ENCODE measurements around the gene LGALS4.
"Not testable (repeated sequence)": the region's sequence is repeated elsewhere in the genome, so short reads cannot be mapped to it uniquely, and the experiment has no call there.

Gene LGALS4

DNA sequence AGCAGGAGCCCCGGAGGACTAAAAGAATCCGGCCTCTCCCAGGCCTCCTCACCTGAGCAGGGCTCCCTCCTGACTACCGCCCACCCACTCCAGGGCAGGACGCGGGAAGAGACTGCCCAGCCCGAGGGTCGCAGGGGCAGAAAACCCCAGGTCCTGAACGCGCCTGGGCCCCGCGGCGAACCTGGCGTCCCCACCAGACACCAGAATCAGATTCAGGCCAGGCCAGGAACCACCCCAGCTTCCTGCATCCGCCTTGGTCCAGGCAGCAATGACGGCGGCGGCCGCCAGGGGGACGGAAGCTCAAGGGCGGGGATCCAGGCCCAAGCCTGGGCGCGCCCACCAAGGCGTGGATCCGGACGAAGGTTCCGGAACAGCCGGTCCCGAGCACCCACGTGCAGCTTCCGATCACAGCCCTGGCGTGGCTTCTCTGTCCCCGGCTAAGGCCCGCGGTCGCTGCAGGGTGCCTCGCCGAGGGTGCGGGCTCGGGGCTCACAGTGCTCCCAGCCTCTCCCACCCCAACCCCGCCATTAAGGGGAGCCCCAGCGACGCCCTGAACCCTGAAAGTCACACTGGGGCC, 43.0 kb downstream of the LGALS4 start:
- ChIA-PET POLR2A (interaction anchor here (0.6 to 1.1 kb wide), 3 partner anchors 23 to 79 kb away, joined by 3 to 5 read pairs (median 4); no protein-coding TSS in a partner anchor), CTCF (interaction anchor here (0.6 to 2.0 kb wide), 31 partner anchors 9 to 192 kb away, joined by 3 to 25 read pairs (median 4); partner anchors contain the start of genes CAPN12 and LGALS7B)
- TF ChIP-seq, protein P1, sequence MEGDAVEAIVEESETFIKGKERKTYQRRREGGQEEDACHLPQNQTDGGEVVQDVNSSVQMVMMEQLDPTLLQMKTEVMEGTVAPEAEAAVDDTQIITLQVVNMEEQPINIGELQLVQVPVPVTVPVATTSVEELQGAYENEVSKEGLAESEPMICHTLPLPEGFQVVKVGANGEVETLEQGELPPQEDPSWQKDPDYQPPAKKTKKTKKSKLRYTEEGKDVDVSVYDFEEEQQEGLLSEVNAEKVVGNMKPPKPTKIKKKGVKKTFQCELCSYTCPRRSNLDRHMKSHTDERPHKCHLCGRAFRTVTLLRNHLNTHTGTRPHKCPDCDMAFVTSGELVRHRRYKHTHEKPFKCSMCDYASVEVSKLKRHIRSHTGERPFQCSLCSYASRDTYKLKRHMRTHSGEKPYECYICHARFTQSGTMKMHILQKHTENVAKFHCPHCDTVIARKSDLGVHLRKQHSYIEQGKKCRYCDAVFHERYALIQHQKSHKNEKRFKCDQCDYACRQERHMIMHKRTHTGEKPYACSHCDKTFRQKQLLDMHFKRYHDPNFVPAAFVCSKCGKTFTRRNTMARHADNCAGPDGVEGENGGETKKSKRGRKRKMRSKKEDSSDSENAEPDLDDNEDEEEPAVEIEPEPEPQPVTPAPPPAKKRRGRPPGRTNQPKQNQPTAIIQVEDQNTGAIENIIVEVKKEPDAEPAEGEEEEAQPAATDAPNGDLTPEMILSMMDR (IDR thresholded peaks at IDR 0.05; ENCODE audit: insufficient read depth, low read length, missing control alignments) = peak; percentile 81
- DNase-seq (ENCODE audit: low read depth, low spot score) = no peak
- peak overlapping the region; percentile 18; the same call in 1 of the 2 replicates for H3K4me3 ChIP-seq (ENCODE audit: low read depth, low read length)

DNA sequence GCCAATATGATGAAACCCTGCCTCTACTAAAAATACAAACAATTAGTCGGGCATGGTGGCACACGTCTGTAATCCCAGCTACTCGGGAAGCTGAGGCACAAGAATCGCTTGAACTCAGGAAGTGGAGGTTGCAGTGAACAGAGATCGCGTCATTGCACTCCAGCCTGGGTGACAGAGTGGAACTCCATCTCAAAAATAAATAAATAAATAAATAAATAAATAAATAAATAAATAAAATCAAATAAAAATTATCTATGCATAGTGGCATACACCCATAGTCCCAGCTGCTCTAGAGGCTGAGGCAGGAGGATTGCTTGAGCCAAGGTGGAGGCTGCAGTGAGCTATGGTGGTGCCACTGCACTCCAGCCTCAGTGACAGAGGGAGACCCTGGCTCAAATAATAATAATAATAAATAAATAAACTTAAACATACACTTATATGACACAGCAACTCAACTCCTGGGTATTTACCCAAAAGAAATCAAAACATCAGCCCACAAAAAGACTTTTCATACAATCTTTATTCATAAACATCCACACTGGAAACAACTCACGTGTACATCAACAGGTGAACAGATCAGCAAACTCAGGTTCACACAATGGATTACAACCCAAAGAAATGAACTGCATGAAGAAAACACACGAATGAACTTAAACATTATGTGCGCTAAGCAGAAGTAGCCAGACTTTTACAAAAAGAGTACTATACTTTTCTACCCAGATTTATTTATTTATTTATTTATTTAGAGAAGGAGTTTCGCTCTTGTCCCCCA, 46.3 kb downstream of the LGALS4 start:
- ChIA-PET CTCF (no interaction called here), POLR2A (no interaction called here)
- TF ChIP-seq, protein P1 (IDR thresholded peaks at IDR 0.05; ENCODE audit: insufficient read depth, low read length, missing control alignments) = no peak
- H3K4me3 ChIP-seq (ENCODE audit: low read depth, low read length) = no peak overlapping the region
- no peak for DNase-seq (ENCODE audit: low read depth, low spot score)

DNA sequence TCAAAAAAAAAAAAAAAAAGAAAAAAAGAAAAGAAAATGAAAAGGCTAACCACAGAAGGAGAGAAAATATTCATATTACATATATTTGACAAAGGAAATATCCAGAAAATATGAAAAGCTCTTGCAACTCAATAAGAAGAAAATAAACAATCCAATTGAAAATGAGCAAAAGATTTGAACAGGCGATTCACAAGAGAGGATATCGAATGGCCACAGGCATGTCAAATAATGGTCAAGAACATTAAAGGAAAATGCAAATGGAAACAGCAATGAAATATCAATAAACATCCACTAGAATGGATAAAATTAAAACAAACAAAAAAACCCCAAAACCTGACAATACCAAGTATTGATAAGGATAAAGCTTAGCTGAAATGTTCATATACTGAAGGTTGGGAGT, 47.5 kb downstream of the LGALS4 start:
- POLR2A ChIA-PET = no interaction called here
- DNase-seq (ENCODE audit: low read depth, low spot score) = no peak
- TF ChIP-seq, protein P1 (IDR thresholded peaks at IDR 0.05; ENCODE audit: insufficient read depth, low read length, missing control alignments) = no peak
- CTCF ChIA-PET = interaction anchor here (0.7 kb wide), 1 partner anchor 47 kb away, joined by 3 read pairs; no protein-coding TSS in a partner anchor
- H3K4me3 ChIP-seq (ENCODE audit: low read depth, low read length) = no peak overlapping the region

DNA sequence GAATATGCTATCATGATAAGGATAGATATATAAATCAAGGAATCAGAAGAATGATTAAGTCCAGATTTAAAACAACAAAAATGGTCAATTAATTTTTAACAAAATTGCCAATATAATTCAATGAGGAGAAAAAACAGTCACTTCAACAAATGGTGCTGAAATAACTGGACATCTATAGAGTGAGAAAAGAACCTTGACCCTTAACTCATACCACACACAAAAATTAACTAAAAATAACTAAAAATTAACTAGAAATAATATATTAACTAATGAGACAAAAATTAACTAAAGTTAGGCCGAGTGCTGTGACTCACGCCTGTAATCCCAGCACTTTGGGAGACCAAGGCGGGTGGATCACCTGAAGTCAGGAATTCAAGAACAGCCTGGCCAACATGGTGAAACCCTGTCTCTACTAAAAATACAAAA, 48.9 kb downstream of the LGALS4 start:
- no peak overlapping the region for H3K4me3 ChIP-seq (ENCODE audit: low read depth, low read length)
- CTCF ChIA-PET = no interaction called here
- TF ChIP-seq, protein P1 (IDR thresholded peaks at IDR 0.05; ENCODE audit: insufficient read depth, low read length, missing control alignments) = no peak
- DNase-seq (ENCODE audit: low read depth, low spot score) = no peak
- POLR2A ChIA-PET = no interaction called here

DNA sequence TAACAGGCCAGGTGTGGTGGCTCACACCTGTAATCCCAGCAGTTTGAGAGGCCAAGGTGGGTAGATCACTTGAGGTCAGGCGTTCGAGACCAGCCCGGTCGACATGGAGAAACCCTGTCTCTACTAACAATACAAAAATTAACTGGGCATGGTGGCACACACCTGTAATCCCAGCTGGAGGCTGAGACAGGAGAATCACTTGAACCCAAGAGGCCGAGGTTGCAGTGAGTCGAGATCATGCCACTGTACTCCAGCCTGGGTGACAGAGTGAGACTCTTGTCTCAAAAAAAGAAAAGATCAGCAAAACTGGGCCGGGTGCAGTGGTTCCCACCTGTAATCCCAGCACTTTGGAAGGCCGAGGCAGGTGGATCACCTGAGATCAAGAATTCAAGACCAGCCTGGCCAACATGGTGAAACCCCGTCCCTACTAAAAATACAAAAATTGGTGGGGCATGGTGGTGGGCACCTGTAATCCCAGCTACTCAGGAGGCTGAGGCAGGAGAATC, 50.8 kb downstream of the LGALS4 start:
- H3K4me3 ChIP-seq (ENCODE audit: low read depth, low read length); POLR2A ChIA-PET; DNase-seq (ENCODE audit: low read depth, low spot score): not testable (repeated sequence)
- CTCF ChIA-PET = interaction anchor here (1.9 kb wide), 1 partner anchor 8 kb away, joined by 19 read pairs; no protein-coding TSS in a partner anchor

DNA sequence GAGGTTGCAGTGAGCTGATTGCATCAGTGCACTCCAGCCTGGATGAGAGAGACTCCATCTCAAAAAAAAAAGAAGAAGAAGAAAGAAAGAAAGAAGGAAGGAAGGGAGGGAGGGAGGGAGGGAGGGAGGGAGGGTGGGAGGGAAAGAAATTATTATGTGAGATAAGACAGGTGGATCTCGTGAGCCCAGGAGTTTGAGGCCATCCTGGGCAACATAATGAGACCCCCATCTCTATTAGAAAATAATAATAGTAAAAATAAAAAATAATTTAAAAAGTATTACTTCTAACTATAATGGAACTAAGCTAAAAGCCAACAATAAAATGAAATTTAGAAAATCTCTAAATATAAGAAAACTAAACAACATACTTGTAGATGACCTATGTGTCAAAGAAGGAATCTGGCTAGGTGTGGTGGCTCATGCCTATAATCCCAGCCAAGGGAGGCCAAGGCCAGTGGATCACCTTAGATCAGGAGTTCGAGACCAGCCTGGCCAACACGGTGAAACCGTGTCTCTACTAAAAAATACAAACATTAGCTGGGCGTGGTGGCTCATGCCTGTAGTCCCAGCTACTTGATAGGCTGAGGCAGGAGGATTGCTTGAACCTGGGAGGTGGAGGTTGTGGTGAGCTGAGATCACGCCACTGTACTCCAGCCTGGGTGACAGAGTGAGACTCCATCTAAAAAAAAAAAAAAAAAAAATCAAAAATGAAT, 51.8 kb downstream of the LGALS4 start:
- POLR2A ChIA-PET = not testable (repeated sequence)

DNA sequence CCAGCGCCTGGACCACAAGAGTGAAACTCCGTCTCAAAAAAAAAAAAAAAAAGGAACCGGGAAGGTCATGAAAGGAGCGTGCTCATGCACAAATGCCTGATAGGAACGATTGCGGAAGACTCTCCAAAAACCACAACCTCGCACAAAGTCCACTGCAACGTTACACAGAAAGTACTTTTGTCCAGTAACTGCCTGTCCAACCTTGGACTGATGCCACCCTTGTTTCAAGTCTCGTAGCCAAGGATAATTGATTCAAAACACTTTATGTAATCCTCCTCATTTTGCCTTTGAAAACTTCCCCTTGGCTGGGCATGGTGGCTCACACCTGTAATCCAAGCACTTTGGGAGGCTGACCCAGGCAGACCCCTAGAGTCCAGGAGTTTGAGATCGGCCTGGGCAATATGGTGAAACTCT, 53.1 kb downstream of the LGALS4 start:
- H3K4me3 ChIP-seq (ENCODE audit: low read depth, low read length) = no peak overlapping the region
- CTCF ChIA-PET = no interaction called here
- no peak for DNase-seq (ENCODE audit: low read depth, low spot score)
- TF ChIP-seq, protein P1 (IDR thresholded peaks at IDR 0.05; ENCODE audit: insufficient read depth, low read length, missing control alignments) = no peak
- POLR2A ChIA-PET = no interaction called here

More for the DNA sequence above, 51.8 kb downstream of the LGALS4 start:
- H3K4me3 ChIP-seq (ENCODE audit: low read depth, low read length); DNase-seq (ENCODE audit: low read depth, low spot score): not testable (repeated sequence)
- CTCF ChIA-PET = interaction anchor here (1.9 kb wide), 1 partner anchor 9 kb away, joined by 19 read pairs; no protein-coding TSS in a partner anchor

DNA sequence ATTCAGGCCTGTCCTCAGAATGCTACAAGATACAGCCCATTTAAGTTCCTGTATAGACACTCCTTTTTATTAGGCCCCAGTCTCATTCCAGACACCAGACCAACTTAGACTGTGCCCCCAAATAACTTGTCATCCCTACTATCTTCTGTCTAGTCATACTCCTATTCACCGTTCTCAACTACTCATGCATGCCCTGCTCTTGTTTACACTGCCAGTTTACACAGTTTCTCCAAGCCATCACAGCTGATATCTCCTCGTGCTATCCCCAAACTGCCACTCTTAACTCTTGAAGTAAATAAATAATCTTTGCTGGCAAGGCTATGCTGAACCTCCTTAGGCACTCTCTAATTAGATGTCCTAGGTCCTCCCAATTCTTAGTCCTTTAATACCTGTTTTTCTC, 58.5 kb downstream of the LGALS4 start:
- H3K4me3 ChIP-seq (ENCODE audit: low read depth, low read length); POLR2A ChIA-PET; DNase-seq (ENCODE audit: low read depth, low spot score): not testable (repeated sequence)
- CTCF ChIA-PET = interaction anchor here (1.2 kb wide), 1 partner anchor 133 kb away, joined by 3 read pairs; no protein-coding TSS in a partner anchor

DNA sequence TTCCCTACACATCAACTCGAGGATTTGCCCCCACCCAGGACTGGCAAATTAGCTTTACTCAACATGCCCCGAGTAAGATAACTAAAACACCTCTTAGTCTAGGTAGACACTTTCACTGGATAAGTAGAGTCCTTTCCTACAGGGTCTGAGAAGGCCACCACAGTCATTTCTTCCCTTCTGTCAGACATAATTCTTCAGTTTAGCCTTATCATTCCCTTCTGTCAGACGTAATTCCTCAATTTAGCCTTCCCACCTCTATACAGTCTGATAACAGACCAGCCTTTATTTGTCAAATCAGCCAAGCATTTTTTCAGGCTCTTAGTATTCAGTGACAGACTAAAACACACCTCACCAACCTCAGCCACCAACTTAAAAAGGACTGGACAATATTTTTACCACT, 59.0 kb downstream of the LGALS4 start:
- H3K4me3 ChIP-seq (ENCODE audit: low read depth, low read length); POLR2A ChIA-PET; CTCF ChIA-PET; DNase-seq (ENCODE audit: low read depth, low spot score): not testable (repeated sequence)
